Measurements from ENCODE around the gene CDC6. TPM values are rescaled to one million over a fixed set of nuclear protein-coding genes. Genes with fewer than 3 reads are reported as not detected.

The CDC6 gene
- polyA plus RNA-seq, 4 donors: 15.3 to 26.8 (median 22.4) TPM

DNA sequence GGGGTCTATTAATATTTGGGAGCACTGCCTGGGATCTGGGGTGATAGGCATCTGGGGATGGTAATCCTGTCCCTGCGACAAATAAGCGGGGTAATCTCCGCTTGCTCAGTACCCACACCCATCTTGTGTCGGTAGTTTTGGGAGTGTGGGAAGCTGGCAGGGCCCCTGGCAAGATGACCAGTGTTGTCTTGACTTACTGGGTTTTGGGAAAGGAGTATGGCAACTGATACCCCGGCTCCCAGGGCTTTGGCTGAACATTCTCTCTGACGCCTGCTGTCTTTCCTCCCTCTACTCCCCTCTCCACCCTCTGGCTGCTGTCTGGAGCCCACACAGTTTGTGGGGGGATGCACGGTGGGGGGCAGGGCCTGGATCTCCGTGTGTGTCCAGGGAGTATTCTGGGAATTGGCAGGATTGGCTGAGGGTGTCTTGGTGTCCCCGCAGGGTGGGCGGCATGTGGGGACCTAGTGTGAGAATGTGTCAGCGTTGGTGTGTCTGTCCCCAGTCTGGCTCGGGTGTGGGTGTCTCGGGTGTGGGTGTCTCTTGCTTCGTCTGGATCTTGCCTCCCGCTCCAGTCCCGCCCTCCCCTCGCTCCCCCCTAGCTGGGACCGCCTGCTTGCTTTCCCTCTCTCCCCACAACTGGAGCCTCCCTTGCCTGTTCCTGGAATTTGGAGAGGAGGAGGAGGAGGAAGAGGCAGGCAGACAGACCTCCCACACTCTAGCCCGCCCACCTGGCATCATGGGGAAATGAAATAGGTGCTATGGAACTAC lies 33.3 kb downstream of the CDC6 start:
- DNase-seq (ENCODE audit: low read depth in 4 of 4, low spot score in 3 of 4): no peak

GRCh38 chr17:40321524-40321929 lies 33.8 kb downstream of the CDC6 start:
- DNase-seq (ENCODE audit: low read depth in 4 of 4, low spot score in 3 of 4): no peak

GRCh38 chr17:40321961-40322357 lies 34.3 kb downstream of the CDC6 start:
- no peak for DNase-seq (ENCODE audit: low read depth in 4 of 4, low spot score in 3 of 4)

DNA sequence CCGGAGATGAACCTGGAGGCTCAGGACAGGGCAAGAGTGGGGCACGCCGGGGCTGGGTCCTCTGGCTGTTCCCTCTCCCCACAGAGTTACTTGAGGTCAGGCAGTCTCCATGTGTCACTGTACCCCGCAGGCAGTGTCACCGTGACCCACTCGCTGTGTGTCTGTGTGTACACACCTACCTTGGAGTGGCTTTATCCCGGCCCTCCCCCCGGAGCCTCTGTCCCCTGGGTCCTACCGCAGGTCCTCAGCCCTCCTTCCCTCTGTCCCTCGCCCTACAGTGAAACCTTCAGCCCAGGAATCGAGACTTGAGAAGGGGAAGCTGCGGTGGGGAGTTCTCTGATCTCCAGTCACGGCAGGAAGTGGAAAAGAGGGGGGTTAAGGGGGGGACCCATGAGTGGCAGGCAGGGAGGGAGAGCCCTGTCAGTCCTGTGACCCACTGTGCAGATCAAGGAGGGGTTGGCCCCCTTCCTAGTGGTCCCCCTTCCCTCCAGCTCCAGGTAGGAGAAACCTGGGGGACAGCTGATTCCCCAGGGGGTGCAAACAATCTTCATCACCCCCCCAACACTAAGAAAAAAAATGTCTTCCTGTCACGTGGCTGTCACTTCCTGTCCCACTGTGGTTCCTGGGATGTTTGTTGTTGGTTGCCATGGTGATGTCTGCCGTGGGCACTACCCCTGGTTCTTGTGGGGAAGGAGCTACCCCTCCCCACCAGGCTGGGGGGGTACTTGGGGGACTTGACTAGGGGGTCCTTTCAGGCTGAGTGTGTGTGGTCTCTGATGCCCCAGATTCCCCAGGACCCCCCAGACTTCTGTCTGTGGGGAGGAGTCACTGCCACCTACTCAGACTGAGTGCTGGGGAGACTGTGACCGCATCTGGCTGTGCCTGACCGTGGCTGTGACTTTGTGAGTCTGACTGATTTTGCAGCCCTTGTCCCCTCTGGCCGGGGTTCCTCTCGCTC lies 35.0 kb downstream of the CDC6 start:
- peak in 1 of 4 donors; percentile 70 for DNase-seq (ENCODE audit: low read depth in 4 of 4, low spot score in 3 of 4)

DNA sequence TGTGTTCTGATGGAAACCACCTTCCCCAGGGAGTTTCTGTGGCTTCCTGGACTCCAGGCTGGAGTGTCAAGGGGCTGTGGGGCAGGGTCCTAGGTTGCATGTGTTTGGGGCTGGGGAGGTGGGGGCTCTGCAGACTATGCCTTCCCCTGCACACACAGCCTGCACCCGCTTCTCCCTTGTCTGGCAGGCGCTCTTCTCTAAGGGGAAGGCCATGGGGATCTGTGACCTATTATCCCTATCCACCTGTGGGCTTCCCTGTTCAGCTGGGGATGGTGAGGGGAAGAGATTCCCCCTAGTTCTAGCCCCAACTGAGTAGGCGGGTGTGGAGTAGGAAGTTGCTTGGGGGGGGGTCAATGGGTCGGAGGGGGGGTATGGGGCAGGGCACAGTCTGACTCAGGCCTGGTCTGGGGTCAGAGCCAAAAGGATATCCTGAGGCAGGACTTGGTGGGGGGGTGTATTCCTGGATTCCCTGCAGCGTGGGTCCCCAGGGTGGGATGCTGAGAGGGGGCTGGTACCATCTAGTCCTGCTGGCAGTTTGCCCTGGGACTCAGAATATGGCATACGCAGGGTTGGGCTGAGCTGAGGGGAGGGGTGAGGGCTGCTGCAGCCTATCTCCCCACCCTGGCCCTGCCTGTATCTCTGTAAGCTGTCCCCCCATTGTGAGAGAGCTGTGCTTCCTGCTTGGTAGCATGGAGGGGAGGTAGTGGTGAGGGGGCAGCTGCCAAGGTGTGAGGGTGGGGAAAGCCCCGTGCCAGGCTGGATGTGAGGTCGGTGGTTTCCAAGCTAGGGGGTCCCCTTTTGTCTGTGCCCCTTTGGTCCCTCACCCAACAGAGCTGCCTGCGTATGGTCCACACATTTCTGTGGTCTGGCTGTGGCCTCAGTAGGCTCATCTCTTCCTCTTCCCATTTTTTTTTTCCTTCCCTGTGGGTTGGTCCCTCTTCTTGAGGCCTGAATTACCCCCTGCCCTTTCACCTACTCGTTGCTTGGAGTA lies 36.0 kb downstream of the CDC6 start:
- DNase-seq (ENCODE audit: low read depth in 4 of 4, low spot score in 3 of 4): no peak

DNA sequence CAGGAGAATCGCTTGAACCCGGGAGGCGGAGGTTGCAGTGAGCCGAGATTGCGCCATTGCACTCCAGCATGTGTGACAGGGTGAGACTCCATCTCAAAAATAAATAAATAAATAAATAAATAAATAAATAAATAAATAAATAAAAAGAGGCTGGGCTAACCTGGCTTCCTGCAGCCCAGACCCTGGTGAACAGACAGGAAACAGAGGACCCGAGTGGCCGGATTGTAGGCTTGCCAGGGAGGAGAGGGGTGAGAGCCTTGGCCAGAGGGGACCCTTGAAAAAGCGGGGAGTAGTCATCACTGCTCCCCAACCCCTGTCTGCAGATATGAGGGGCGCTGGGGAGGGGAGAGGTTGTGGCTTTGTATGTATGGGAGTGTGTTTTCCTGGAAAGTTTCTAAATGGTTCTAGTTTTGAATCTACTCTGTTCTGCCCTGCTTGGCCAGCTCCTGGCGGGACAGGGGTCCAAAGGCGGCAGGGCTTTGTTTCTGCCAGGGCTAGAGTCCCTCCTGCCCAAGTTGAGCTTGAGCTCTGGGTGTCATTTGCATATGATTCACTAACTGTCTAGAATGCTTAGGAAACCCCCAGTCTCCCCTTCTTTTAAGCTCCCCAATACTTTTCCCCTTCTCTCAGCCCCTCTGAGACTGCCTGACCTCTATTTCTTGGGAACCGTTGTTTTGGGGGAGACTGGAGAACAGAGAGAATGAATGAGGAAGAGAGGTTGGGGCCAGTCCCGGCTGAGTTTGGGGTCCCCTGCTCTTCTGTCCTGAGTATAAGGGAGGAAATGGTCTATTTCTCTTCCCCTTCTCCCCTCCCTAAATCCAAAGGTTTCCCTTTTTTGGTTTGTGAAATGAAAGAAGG lies 37.7 kb downstream of the CDC6 start:
- DNase-seq (ENCODE audit: low read depth in 4 of 4, low spot score in 3 of 4): no peak

- DNase-seq (ENCODE audit: low read depth in 4 of 4, low spot score in 3 of 4): no peak
Observed at GRCh38 chr17:40326014-40326831, 38.5 kb downstream of the CDC6 start.

DNA sequence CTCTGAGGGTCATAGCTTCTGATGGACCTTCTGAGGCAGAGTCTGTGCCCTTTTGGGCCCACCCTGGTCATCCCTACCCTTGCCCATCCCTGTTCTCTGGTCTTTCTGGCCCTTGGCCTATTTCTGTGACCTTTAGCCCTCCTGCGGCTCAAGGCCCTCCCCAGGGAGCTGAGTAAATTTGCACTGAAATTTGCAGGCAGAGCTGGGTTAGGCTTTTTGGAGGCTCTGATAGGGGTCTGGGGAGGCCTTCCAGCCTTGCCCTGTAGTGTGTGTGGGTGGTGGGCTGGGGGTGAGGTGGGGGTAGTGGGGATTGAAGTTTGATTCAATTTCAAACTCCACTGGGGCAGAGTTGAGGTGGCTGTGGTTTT lies 39.1 kb downstream of the CDC6 start:
- no peak for DNase-seq (ENCODE audit: low read depth in 4 of 4, low spot score in 3 of 4)

DNA sequence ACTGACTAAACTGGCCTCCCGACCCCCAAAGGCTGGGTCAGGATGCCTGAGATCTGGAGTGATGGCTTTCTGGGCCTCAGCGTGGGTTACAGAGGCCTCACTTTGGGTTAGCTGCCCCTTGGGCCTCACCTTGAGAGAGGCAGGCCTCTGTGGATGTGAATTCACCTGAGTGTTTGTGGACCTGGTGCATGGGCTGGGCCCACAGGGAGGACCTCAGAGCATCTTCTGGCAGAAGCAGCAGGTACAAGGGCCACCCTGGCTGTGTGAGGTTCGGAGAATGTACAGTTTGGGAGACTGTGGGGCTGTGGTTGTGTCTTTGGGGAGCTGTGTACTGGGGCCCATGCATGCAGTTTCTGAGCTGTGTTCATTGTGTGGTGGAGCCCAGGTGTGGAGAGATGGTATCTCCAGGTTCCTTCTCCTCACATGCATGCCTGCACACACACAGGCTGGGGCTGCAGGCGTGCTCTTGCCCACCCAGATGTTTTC lies 39.6 kb downstream of the CDC6 start:
- no peak for DNase-seq (ENCODE audit: low read depth in 4 of 4, low spot score in 3 of 4)

- DNase-seq (ENCODE audit: low read depth in 4 of 4, low spot score in 3 of 4): no peak
Observed at GRCh38 chr17:40327735-40328385, 40.2 kb downstream of the CDC6 start.

DNA sequence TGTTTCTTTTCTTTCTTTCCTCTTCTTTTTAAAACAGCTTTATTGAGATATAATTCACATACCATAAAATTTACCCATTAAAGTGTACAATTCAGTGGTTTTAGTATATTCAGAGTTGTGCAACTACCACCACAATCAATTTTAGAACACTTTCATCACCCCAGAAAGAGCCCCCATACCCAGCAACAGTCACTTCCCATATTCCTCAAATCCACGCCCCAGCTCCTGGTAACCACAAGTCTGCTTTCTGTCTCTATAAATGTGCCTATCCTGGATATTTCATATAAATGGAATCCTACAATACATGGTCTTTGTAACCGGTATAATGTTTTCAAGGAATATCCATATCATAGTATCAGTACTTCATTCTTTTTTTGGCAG lies 40.7 kb downstream of the CDC6 start:
- DNase-seq (ENCODE audit: low read depth in 4 of 4, low spot score in 3 of 4): no peak

DNA sequence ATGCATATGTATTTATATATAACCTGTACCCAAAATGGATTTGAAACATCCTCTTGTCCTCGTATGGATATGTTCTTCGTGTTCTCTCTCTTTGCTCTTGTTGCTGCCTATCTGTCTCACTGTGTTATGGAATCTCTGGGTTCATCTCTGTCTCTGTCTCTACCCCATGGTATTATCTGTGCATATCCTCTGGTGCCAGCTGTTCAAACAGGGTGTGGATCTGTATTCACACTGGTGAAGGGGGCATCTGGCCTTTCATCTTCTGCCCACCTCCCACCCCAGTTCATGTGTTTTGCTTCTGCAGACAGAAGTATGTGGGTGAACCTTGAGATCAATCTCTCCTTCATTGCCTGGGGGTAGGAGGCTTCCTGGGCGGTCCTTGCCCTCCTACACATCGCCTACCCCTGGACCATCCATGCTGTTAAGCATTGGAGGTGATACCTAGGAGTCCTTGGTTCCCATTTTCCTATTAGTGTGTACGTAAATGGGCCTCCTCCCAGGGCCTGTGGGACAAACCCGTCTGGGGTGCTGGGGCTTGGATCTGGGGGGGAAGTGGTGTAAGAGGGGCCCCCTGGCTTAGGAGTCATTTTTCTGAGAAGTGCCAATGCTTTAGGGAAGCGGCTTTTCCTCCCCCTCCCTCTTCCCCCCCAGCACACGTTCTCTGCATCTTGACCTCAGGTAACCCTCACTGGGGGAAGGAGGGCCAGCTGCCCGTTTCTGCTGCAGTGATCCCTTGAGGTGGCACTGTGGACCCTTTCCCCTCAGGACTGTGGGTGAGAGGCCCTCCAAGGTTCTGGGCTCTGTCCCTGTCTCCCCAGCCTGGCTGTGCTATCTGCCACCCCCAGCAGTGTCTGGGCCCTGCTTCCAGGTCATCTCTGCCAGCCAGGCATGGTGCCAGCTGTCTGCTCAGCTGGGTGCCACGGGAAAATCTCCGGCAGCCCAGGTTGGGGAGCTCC lies 42.4 kb downstream of the CDC6 start:
- DNase-seq (ENCODE audit: low read depth in 4 of 4, low spot score in 3 of 4): no peak

DNA sequence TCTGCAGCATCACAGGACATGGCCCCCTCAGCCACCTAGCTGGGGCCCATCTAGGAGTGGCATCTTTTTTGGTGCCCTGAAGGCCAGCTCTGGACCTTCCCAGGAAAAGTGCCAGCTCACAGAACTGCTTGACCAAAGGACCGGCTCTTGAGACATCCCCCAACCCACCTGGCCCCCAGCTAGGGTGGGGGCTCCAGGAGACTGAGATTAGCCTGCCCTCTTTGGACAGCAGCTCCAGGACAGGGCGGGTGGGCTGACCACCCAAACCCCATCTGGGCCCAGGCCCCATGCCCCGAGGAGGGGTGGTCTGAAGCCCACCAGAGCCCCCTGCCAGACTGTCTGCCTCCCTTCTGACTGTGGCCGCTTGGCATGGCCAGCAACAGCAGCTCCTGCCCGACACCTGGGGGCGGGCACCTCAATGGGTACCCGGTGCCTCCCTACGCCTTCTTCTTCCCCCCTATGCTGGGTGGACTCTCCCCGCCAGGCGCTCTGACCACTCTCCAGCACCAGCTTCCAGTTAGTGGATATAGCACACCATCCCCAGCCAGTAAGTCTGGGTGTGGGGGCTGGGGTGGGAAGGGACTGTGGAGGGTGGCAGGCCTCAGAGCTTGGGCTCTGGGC lies 43.3 kb downstream of the CDC6 start:
- DNase-seq (ENCODE audit: low read depth in 4 of 4, low spot score in 3 of 4): no peak

- DNase-seq (ENCODE audit: low read depth in 4 of 4, low spot score in 3 of 4): no peak
Observed at GRCh38 chr17:40331743-40332641, 44.3 kb downstream of the CDC6 start.

DNA sequence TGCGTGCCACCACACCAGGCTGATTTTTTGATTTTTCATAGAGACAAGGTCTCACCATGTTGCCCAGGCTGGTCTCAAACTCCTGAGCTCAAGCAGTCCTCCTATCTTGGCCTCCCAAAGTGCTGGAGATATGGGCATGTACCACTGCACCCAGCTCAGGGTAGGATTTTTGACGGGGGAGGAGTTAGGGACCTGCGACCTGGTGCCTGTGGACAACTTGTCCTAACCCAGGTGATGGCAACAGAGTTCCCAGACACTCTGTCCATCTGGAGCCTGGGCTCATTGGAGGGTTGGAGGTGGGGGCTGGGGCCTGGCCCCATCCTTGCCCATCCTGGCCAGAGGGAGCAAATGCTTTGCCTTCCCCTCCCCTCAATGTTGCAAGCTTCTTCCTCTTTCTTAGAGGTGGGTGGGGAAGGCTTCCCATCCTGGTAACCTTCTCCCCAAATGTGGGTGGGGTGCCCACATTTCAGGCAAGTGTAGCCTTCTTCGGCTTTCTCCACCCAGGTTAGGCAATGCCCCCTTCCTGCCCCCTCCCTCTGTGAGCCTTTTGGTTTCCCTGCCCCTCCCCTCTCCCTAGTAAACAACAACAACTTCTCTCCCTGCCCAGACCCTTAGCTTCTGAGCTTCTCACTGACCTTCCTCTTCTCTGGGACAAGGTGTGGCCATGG lies 46.2 kb downstream of the CDC6 start:
- no peak for DNase-seq (ENCODE audit: low read depth in 4 of 4, low spot score in 3 of 4)

Measured in left renal pelvis (tissue), 4 donors.